Heart left ventricle (tissue), 13 donors: ENCODE results near the gene PRSS50.

ENCODE experiments used
- CTCF ChIP-seq, 12 donors: fragments of 200-600 bp; sonication (generic) in 4 of 12; IDR thresholded peaks; one replicate each; pipeline versions ENCODE4 v1.5.0 to v1.8.0; 2018 to 2022; ENCODE audit warnings: antibody characterized with exemption in 12 of 12, mild to moderate bottlenecking in 5 of 12
- POLR2A ChIP-seq, 2 donors: fragments of 450-650 bp; IDR thresholded peaks; one replicate each; pipeline ENCODE4 v1.6.1; 2017; ENCODE audit warnings: antibody characterized with exemption in 2 of 2, mild to moderate bottlenecking in 2 of 2, moderate library complexity in 2 of 2
- donor health status: ischemic (EF 13 %, LVEDD 7.1; RV severe dilation, severe dysfunction).
- donor health status: DM: no; HTN: yes; CAD: no.
- donor health status: DM: no; HTN: no; CAD: no.
- donor health status: ischemic (EF 25% LVEDD 6.9; RV normal size, moderate dysfunction).
- donor health status: ischemic (EF 25% LVEDD 5.7; RV mildly dilated, moderate dysfunction).
- donor health status: ischemic (EF 35%, LVEDD 5.7; RV mildly dilated, moderate dysfunction).
- donor health status: nonischemic (EF 11% LVEDD 7.7; RV severe dilation, severe dysfunction).
- donor health status: DM: yes; HTN: yes; CAD: no.
- donor health status: PGD.
- donor health status: ischemic (EF 29% LVEDD 5.4; RV normal size, mild dysfunction).
- donor health status: nonischemic (EF 23%, LVEDD 6.1; RV moderate dilation, normal function).

GRCh38 chr3:46695177-46695961 lies 22.3 kb downstream of the PRSS50 start:
- TF ChIP-seq POLR2A (IDR thresholded peaks at IDR 0.05), result peak in 1 of 2 donors; percentile 28
- peak in 5 of 12 donors; percentile 9 to 35 (median 27) for TF ChIP-seq CTCF (IDR thresholded peaks at IDR 0.05)
